H1 (cell line): ENCODE data around the gene ENDOU. TPM values are rescaled to one million over a fixed set of nuclear protein-coding genes. Genes with fewer than 3 reads are reported as not detected.

Experiments
- CTCF ChIA-PET: fragments of 300-600 bp; sonication (Branson Sonifier 250); formaldehyde crosslinking; loops from one replicate; lab custom pipeline; 2021; ENCODE audit not compliant: partially characterized antibody; lab: Charles Lee
- POLR2A ChIA-PET: fragments of 300-600 bp; sonication (Branson Sonifier 250); formaldehyde crosslinking; loops from one replicate; lab custom pipeline; 2021; ENCODE audit warnings: inconsistent platforms; ENCODE audit not compliant: partially characterized antibody; lab: Charles Lee
- DNase-seq, 2 experiments: peaks; one replicate each; pipeline versions ENCODE4 v3.0.0 to v3.0.0-alpha.2; 2010 to 2022; ENCODE audit warnings: low spot score in 2 of 2, low read depth in 1 of 2, mixed read lengths in 1 of 2
- FAIRE-seq: peaks from 2 replicates; lab custom pipeline; 2011; peaks lifted over from hg19 to GRCh38; lab: Jason Lieb, UNC
- H2AFZ ChIP-seq: 2 replicates; pipeline ENCODE4 v1.8.1; 2012; ENCODE audit warnings: low read length, inconsistent platforms
- H2AK5ac ChIP-seq: 2 replicates; pipeline ENCODE4 v1.6.1; 2013; ENCODE audit warnings: low read depth, low read length
- H2BK120ac ChIP-seq: replicated peaks from 2 replicates; pipeline ENCODE3; 2013; ENCODE audit warnings: low read depth, low read length, inconsistent platforms
- H2BK12ac ChIP-seq: 2 replicates; pipeline ENCODE4 v1.6.1; 2013; ENCODE audit warnings: low read depth, low read length
- H2BK15ac ChIP-seq: 2 replicates; pipeline ENCODE4 v1.6.1; 2013; ENCODE audit warnings: low read length
- H2BK20ac ChIP-seq: 2 replicates; pipeline ENCODE4 v1.6.1; 2013; ENCODE audit warnings: low read length
- H2BK5ac ChIP-seq: 2 replicates; pipeline ENCODE4 v1.6.1; 2013; ENCODE audit warnings: low read depth, low read length
- H3K14ac ChIP-seq: 2 replicates; pipeline ENCODE4 v1.6.1; 2013; ENCODE audit warnings: inconsistent platforms; ENCODE audit not compliant: insufficient read length
- H3K18ac ChIP-seq: 2 replicates; pipeline ENCODE4 v1.6.1; 2013; ENCODE audit warnings: low read length; ENCODE audit errors: extremely low read depth
- H3K23ac ChIP-seq: 2 replicates; pipeline ENCODE4 v1.6.1; 2013; ENCODE audit warnings: inconsistent platforms; ENCODE audit not compliant: insufficient read length
- H3K23me2 ChIP-seq: 2 replicates; pipeline ENCODE4 v1.6.1; 2013; ENCODE audit warnings: low read depth, low read length
- H3K27ac ChIP-seq: 2 replicates; pipeline ENCODE4 v1.6.1; 2011; ENCODE audit warnings: low read depth, low read length, inconsistent platforms
- H3K27me3 ChIP-seq, 4 experiments: replicated peaks in 1 of 4; 1 replicate in 1 of 4; 2 replicates in 3 of 4; pipeline versions ENCODE4 v1.6.1 to v1.8.1; 2011 to 2013; ENCODE audit warnings: low read length in 3 of 4, mild to moderate bottlenecking in 3 of 4, inconsistent platforms in 2 of 4, mixed read lengths in 2 of 4, moderate library complexity in 1 of 4; ENCODE audit not compliant: control insufficient read depth in 3 of 4, insufficient read depth in 3 of 4; ENCODE audit errors: extremely low read depth in 1 of 4
- H3K36me3 ChIP-seq, 4 experiments: 2 replicates each; pipeline versions ENCODE4 v1.6.1 to v1.8.1; 2011 to 2013; ENCODE audit warnings: mild to moderate bottlenecking in 4 of 4, low read length in 3 of 4, moderate library complexity in 2 of 4, control low read depth in 1 of 4, inconsistent platforms in 1 of 4; ENCODE audit not compliant: insufficient read depth in 4 of 4, control insufficient read depth in 2 of 4
- H3K4ac ChIP-seq: replicated peaks from 2 replicates; pipeline ENCODE3; 2013; ENCODE audit warnings: low read length, low read depth, mixed read lengths, inconsistent platforms; ENCODE audit not compliant: insufficient read length
- H3K4me1 ChIP-seq, 4 experiments: replicated peaks in 1 of 4; 1 replicate in 1 of 4; 2 replicates in 3 of 4; pipeline versions ENCODE4 v1.6.1 to v1.8.1; 2011 to 2013; ENCODE audit warnings: low read length in 3 of 4, inconsistent platforms in 2 of 4, mixed read lengths in 1 of 4; ENCODE audit not compliant: insufficient read depth in 4 of 4, control insufficient read depth in 3 of 4
- H3K4me2 ChIP-seq, 2 experiments: 2 replicates each; pipeline versions ENCODE4 v1.6.1 to v1.8.1; 2011 to 2013; ENCODE audit warnings: low read depth in 2 of 2, low read length in 2 of 2, control low read depth in 1 of 2, inconsistent platforms in 1 of 2, mild to moderate bottlenecking in 1 of 2; ENCODE audit not compliant: insufficient read depth in 1 of 2
- H3K4me3 ChIP-seq, 4 experiments: fragments of 200-600, 300-600 bp in 1 of 4; sonication (generic), shearing (Covaris generic), sonication (Bioruptor Twin) in 1 of 4; 2 replicates each; pipeline versions ENCODE4 v1.5.1 to v1.8.1; 2011 to 2016; ENCODE audit warnings: low read length in 4 of 4, low read depth in 3 of 4, control low read depth in 2 of 4, inconsistent platforms in 2 of 4, mild to moderate bottlenecking in 2 of 4, mixed read lengths in 1 of 4, moderate library complexity in 1 of 4; ENCODE audit not compliant: insufficient read depth in 2 of 4; ENCODE audit errors: extremely low read depth in 1 of 4
- H3K56ac ChIP-seq: replicated peaks from 2 replicates; pipeline ENCODE3; 2013; ENCODE audit warnings: low read depth, mild to moderate bottlenecking, mixed read lengths, low read length, inconsistent platforms; ENCODE audit not compliant: insufficient read length
- H3K79me1 ChIP-seq: 2 replicates; pipeline ENCODE4 v1.6.1; 2013; ENCODE audit warnings: low read depth, low read length, control low read depth
- H3K79me2 ChIP-seq, 2 experiments: 2 replicates each; pipeline versions ENCODE4 v1.6.1 to v1.8.1; 2012 to 2013; ENCODE audit warnings: low read length in 2 of 2, mild to moderate bottlenecking in 2 of 2, inconsistent platforms in 1 of 2; ENCODE audit not compliant: insufficient read depth in 2 of 2, control insufficient read depth in 1 of 2
- H3K9ac ChIP-seq, 4 experiments: replicated peaks in 1 of 4; 1 replicate in 1 of 4; 2 replicates in 3 of 4; pipeline versions ENCODE4 v1.6.1 to v1.8.1; 2011 to 2013; ENCODE audit warnings: low read depth in 3 of 4, low read length in 3 of 4, control low read depth in 2 of 4, mild to moderate bottlenecking in 2 of 4, moderate library complexity in 2 of 4, inconsistent platforms in 1 of 4; ENCODE audit errors: extremely low read depth in 1 of 4
- H3K9me3 ChIP-seq, 2 experiments: 2 replicates each; pipeline versions ENCODE4 v1.6.1 to v1.8.1; 2012 to 2013; ENCODE audit warnings: mild to moderate bottlenecking in 2 of 2, moderate library complexity in 2 of 2, control low read depth in 1 of 2, inconsistent platforms in 1 of 2, low read depth in 1 of 2, low read length in 1 of 2, mixed read lengths in 1 of 2; ENCODE audit not compliant: insufficient read depth in 2 of 2
- H4K20me1 ChIP-seq, 2 experiments: replicated peaks in 1 of 2; 2 replicates each; pipeline versions ENCODE3 to v1.8.1; 2011 to 2013; ENCODE audit warnings: inconsistent platforms in 2 of 2, low read length in 2 of 2, mild to moderate bottlenecking in 1 of 2; ENCODE audit not compliant: insufficient read depth in 2 of 2, control insufficient read depth in 1 of 2
- H4K5ac ChIP-seq: 2 replicates; pipeline ENCODE4 v1.6.1; 2013; ENCODE audit warnings: low read length, low read depth, mixed read lengths, inconsistent platforms; ENCODE audit not compliant: insufficient read length
- H4K8ac ChIP-seq: 2 replicates; pipeline ENCODE4 v1.8.0; 2013; ENCODE audit warnings: mild to moderate bottlenecking, moderate library complexity, low read length, inconsistent platforms; ENCODE audit not compliant: insufficient read depth; ENCODE audit errors: extremely low read depth
- H4K91ac ChIP-seq: replicated peaks from 2 replicates; pipeline ENCODE3; 2013; ENCODE audit warnings: low read length, mixed read lengths, inconsistent platforms; ENCODE audit not compliant: insufficient read length
- KDM1A ChIP-seq: fragments of 200-600, 300-600 bp; sonication (generic); IDR thresholded peaks from 2 replicates; pipeline ENCODE4 v1.7.1; 2016; ENCODE audit warnings: mild to moderate bottlenecking, low read length, borderline replicate concordance
- RBBP5 ChIP-seq: IDR thresholded peaks from 2 replicates; pipeline ENCODE4 v1.7.1; 2012; ENCODE audit warnings: low read depth, mild to moderate bottlenecking, inconsistent platforms, low read length, moderate library complexity, borderline replicate concordance
- SIX5 ChIP-seq: IDR thresholded peaks from 2 replicates; pipeline ENCODE4 v1.6.1; 2011; ENCODE audit warnings: mild to moderate bottlenecking, low read depth, low read length
- WGBS, 2 experiments: shearing (Covaris generic) in 1 of 2; methylation state at CpG; one replicate each; pipeline versions ENCODE4 v1.1.6 to v1.1.7; 2013 to 2015; ENCODE audit warnings: low lambda C conversion rate in 2 of 2, mixed read lengths in 2 of 2, inconsistent platforms in 1 of 2, low coverage in 1 of 2, missing lambda C conversion rate in 1 of 2; ENCODE audit not compliant: insufficient replicate concordance in 2 of 2, insufficient coverage in 1 of 2, insufficient read length in 1 of 2; ENCODE audit errors: extremely low coverage in 1 of 2, missing lambda C conversion rate in 1 of 2; 5-methylcytosine and 5-hydroxymethylcytosine counted together
- polyA plus RNA-seq, 7 experiments: library from polyadenylated mRNA; depleted of rRNA in 3 of 7; stranded (reverse) in 5 of 7; unstranded in 2 of 7; fragments of >200 nt in 5 of 7; fragments of 200-250 nt in 2 of 7; gene quantifications; 1 replicate in 5 of 7; 2 replicates in 1 of 7; 4 replicates in 1 of 7; pipeline versions ENCODE4 v1.2.1 to v1.2.3, GENCODE V29; 2011 to 2013; ENCODE audit warnings: missing spikeins in 2 of 7, mixed read lengths in 2 of 7
- total RNA-seq: library from RNA; stranded (reverse); fragmentation: NEBNext Ultra II Directional; extraction: Animal tissue kit (Norgen Biotek cat#: 25700); gene quantifications from 2 replicates; pipeline ENCODE4 v1.2.1, GENCODE V29; 2021

ENDOU gene
- total and polyA plus RNA-seq, 2 of the 8 experiments (the other 6 are each of a cell fraction or from before 2014, with no cell fraction given) = not detected

DNA sequence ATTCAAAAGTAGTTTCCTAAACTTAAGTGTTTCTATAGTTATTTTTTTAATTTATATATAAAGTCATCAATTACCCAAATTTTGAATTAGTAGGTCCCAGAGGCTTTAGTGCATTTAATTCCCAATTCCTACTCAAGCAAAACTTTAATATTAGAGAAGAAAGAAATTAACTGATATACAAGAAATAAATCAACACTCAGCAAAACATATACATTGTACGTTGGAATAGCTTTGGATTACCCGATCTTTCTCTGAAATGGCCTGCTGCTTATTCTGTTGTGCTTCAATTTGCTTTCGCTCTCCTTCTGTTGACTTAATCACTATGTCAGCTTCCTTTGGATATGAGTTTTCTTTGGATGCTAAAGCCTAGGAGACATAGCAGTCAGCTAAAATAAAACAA is 37.7 kb downstream of the ENDOU start:
- Histone ChIP-seq H3K27me3 (no peaks in the 10 kb centered on the region), H3K18ac (no peak overlapping the region), H3K23me2 (no peaks in the 10 kb centered on the region), H4K8ac (no peak overlapping the region), H3K4me2 (no peak overlapping the region), H3K4ac (no peak overlapping the region), H3K79me1 (no peaks in the 10 kb centered on the region), H2AFZ (no peak overlapping the region), H4K5ac (no peak overlapping the region), H2BK120ac (no peak overlapping the region), H3K4me1 (no peaks in the 10 kb centered on the region), H3K14ac (no peak overlapping the region), H3K23ac (no peak overlapping the region), H3K9ac (no peak overlapping the region), H2BK15ac (no peak overlapping the region), H4K91ac (no peak overlapping the region), H3K79me2 (no peaks in the 10 kb centered on the region), H3K9me3 (no peaks in the 10 kb centered on the region), H4K20me1 (peaks cover 0 to 2% of the 10 kb centered on the region in 2 experiments), H3K36me3 (peaks cover 0 to 16% (median 2%) of the 10 kb centered on the region in 4 experiments; a peak in 6 of 8 replicates), H2AK5ac (no peak overlapping the region), H2BK20ac (no peak overlapping the region), H3K4me3 (no peak overlapping the region), H3K56ac (no peak overlapping the region), H2BK12ac (no peak overlapping the region), H3K27ac (no peak overlapping the region), H2BK5ac (no peak overlapping the region)
- FAIRE-seq (no peak), DNase-seq (no peak)
- 75% methylated on average over 3 of the region's 3 CpGs; no CpG with 5 or more reads in 1 of the 2 experiments for WGBS, 2 experiments
- CTCF ChIA-PET = interaction anchor here (1.1 to 4.8 kb wide), 5 partner anchors 22 to 655 kb away, joined by 3 to 59 read pairs (median 12); no protein-coding TSS in a partner anchor
- POLR2A ChIA-PET = no interaction called here
- TF ChIP-seq SIX5 (no peak), KDM1A (no peak), RBBP5 (no peak)
